Measurements from ENCODE around the gene TEC. TPM values are rescaled to one million over a fixed set of nuclear protein-coding genes. Genes with fewer than 3 reads are reported as not detected.
"Not testable (repeated sequence)": the region's sequence is repeated elsewhere in the genome, so short reads cannot be mapped to it uniquely, and the experiment has no call there.

TEC gene
- total RNA-seq, 1 donor from 2014 or later = 0.13 TPM

- no peak for DNase-seq (ENCODE audit: low read depth, low spot score)
Observed at GRCh38 chr4:48242511-48243195, 27.0 kb downstream of the TEC start.

GRCh38 chr4:48241731-48242130 lies 27.9 kb downstream of the TEC start:
- no peak for DNase-seq (ENCODE audit: low read depth, low spot score)

- DNase-seq (ENCODE audit: low read depth, low spot score) = peak; percentile 1
Observed at GRCh38 chr4:48237996-48238645, 31.5 kb downstream of the TEC start.

- no peak for DNase-seq (ENCODE audit: low read depth, low spot score)
Observed at GRCh38 chr4:48235050-48235449, 34.6 kb downstream of the TEC start.

GRCh38 chr4:48234575-48234974 lies 35.1 kb downstream of the TEC start:
- no peak for DNase-seq (ENCODE audit: low read depth, low spot score)

GRCh38 chr4:48228949-48229348 lies 40.7 kb downstream of the TEC start:
- no peak for DNase-seq (ENCODE audit: low read depth, low spot score)

- no peak for DNase-seq (ENCODE audit: low read depth, low spot score)
Observed at GRCh38 chr4:48227662-48228061, 42.0 kb downstream of the TEC start.

GRCh38 chr4:48226199-48226598 lies 43.4 kb downstream of the TEC start:
- no peak for DNase-seq (ENCODE audit: low read depth, low spot score)

- DNase-seq (ENCODE audit: low read depth, low spot score) = no peak
Observed at GRCh38 chr4:48225368-48226141, 44.1 kb downstream of the TEC start.

GRCh38 chr4:48224606-48225005 lies 45.0 kb downstream of the TEC start:
- DNase-seq (ENCODE audit: low read depth, low spot score) = no peak

GRCh38 chr4:48223633-48224295 lies 45.9 kb downstream of the TEC start:
- no peak for DNase-seq (ENCODE audit: low read depth, low spot score)

GRCh38 chr4:48222491-48222890 lies 47.1 kb downstream of the TEC start:
- no peak for DNase-seq (ENCODE audit: low read depth, low spot score)

GRCh38 chr4:48219430-48219829 lies 50.2 kb downstream of the TEC start:
- not testable (repeated sequence) for DNase-seq (ENCODE audit: low read depth, low spot score)

- DNase-seq (ENCODE audit: low read depth, low spot score) = no peak
Observed at GRCh38 chr4:48216563-48216962, 53.1 kb downstream of the TEC start.

- no peak for DNase-seq (ENCODE audit: low read depth, low spot score)
Observed at GRCh38 chr4:48215977-48216376, 53.7 kb downstream of the TEC start.

GRCh38 chr4:48212165-48212564 lies 57.5 kb downstream of the TEC start:
- no peak for DNase-seq (ENCODE audit: low read depth, low spot score)

- DNase-seq (ENCODE audit: low read depth, low spot score) = no peak
Observed at GRCh38 chr4:48210966-48211328, 58.7 kb downstream of the TEC start.

GRCh38 chr4:48205626-48206025 lies 64.0 kb downstream of the TEC start:
- no peak for DNase-seq (ENCODE audit: low read depth, low spot score)

GRCh38 chr4:48205107-48205506 lies 64.5 kb downstream of the TEC start:
- no peak for DNase-seq (ENCODE audit: low read depth, low spot score)

- DNase-seq (ENCODE audit: low read depth, low spot score) = no peak
Observed at GRCh38 chr4:48203819-48204218, 65.8 kb downstream of the TEC start.

GRCh38 chr4:48197643-48198237 lies 71.9 kb downstream of the TEC start:
- DNase-seq (ENCODE audit: low read depth, low spot score) = no peak

All from pulmonary artery endothelial cell (primary cell).